NT2/D1 (cell line): Measurements from ENCODE around the gene ARRB1.

Source experiments
- YY1 ChIP-seq: IDR thresholded peaks from 2 replicates; pipeline ENCODE4 v1.6.1; 2011; ENCODE audit not compliant: insufficient read length, insufficient read depth
- ZNF274 ChIP-seq: IDR thresholded peaks from 2 replicates; pipeline ENCODE4 v1.6.1; 2011; ENCODE audit warnings: mild to moderate bottlenecking, low read depth, low read length

DNA sequence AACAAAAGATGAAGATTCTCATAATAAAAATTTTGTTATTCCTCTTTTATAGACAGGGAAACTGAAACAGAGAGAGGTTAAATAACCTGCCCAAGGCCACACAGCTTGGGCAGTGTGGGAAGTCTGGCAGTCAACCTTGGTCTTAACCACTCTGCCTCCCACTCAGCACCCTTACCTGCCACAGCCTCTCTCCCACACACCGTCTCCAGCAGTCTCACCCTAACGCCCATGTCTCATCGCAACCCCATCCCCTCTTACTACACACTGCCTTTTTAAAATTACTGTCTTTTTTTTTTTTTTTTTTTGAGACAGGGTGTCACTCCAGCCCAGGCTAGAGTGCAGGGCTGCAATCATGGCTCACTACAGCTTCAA lies 25.0 kb downstream of the ARRB1 start:
- TF ChIP-seq YY1 (no peak), ZNF274 (no peak)
